HG03280 (cell line): ENCODE data around the gene AFF3.

Source experiments
- ATAC-seq: cut with Tn5 transposase; IDR thresholded peaks from one replicate; pipeline ENCODE4 v1.9.1; 2021; ENCODE audit warnings: mild to moderate bottlenecking, moderate library complexity; ENCODE audit not compliant: unreplicated experiment

Gene AFF3

DNA sequence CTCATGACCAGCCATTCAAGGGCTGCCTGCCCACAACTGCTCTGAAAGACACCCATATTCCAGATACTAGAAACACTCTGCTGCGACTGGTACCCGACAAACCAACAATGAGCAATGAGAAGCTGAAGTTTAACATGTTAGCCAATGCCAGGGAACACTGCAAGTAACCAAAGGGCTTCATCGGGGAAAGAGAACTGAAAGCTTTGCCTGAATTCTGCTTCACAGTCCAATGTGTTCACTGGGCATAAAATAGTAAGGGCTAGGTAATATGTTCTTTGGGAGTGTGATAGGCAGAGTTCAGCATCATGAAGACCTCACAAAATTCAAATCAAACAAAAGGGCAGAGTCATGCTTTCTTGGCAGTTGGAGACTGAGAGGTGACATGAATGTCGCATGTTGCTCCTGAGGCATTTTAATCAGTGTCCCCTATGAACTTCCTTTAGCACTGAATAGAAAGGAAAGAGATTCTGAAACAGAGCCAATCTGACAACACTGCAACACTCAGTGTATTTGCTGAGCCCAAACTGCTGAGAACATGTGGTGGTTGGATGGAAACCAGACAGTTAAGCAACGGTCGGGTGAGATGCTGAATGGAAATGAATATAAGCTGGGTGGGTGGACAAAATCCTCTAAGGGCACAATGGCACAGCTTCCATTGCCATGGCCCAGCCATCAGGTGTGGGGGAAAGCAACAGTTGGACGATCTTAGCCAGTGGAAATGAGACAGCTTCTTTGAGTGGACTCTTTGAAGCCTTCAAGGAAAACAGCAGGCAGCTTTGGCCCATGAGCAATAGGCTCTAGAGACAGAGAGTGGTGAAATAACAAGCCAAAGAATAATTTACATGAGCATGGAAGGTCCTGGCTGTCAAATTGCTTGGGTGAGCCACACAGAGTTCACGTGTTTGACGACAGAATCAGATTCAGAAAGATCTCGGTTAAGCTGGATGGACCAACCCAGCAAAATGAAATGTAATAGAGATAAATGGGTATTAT, 277.5 kb downstream of the AFF3 start:
- ATAC-seq: no peak

DNA sequence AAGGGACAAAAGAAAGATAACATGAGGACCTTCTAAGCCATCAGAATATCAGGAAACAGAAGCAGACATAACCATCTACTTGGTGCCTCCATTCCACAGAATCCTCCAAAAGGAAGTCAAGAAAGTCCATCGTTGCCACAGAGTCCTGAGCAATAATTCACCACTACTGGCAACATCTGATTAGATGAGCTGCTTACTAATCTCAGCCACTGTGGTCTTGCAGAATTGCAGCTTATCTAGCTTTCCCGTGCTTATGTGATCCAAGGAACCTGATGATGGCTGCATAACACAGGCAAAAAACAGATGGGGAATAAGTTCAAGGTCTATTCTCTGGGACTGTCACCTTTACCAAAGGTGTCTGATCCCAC, 278.5 kb downstream of the AFF3 start:
- no peak for ATAC-seq

DNA sequence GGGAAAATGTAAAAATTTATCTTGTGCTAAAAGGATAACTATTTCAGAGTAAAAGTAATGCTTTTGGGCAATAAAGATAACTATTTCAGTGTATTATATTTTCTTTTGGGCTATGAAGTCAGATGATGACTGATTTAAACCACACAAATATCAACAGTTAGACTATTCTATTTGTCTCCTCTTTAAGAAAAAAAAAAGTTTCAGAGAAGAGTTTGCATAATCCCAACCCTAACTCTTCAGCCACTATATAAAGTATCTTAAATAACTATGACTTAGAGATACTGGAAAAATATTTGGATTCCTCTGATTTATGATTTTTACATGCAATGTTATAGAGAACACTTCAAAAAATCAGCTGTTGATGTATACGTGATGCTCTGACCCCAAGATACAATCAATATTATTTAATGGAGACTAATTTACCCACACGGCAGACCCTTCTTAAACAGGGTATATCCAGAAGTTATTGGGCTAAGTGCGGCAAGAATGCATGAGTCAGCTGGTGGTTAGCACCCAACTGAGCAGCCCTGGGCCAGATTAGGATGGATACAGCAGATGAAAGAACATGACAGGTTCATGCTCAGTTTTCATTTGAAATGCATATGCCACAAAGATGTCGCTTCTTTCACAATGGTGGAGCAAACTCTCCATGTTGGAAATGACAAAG, 279.0 kb downstream of the AFF3 start:
- ATAC-seq: no peak

DNA sequence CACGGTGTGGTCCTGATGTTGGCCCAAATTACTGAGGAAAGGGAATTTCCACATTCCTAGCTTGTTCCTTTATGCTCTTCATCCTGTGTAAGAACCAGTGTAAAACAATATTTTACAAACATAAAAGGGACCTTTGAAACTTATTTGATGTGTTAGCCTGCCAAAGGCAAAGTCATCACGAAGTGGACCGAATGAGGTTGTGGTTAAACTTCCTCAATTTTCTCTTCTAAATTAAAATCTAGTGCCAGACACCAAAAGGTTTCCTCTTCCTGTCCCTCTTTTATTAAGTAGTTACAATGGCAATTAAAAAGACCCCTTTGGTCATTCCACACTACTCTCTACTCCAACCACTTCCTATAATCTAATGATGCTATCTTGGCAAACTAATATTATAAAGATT, 279.8 kb downstream of the AFF3 start:
- no peak for ATAC-seq

DNA sequence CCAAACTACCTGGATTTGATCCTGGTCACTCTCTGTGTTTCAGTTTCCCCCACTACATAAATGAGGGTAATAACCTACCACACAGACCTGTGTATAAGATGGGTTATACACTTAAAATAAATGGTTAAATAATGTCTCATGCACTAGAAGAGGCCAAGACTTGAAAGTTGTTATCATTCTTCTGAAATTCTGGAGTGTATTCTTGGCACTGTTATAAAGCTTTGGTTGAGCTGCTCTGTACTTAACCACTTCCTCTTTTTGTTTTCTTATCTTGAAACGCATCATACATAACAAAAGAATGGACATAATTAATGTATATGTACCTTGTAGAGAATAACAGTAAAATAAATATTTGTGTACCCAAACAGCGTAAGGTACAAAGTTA, 281.0 kb downstream of the AFF3 start:
- ATAC-seq: no peak

DNA sequence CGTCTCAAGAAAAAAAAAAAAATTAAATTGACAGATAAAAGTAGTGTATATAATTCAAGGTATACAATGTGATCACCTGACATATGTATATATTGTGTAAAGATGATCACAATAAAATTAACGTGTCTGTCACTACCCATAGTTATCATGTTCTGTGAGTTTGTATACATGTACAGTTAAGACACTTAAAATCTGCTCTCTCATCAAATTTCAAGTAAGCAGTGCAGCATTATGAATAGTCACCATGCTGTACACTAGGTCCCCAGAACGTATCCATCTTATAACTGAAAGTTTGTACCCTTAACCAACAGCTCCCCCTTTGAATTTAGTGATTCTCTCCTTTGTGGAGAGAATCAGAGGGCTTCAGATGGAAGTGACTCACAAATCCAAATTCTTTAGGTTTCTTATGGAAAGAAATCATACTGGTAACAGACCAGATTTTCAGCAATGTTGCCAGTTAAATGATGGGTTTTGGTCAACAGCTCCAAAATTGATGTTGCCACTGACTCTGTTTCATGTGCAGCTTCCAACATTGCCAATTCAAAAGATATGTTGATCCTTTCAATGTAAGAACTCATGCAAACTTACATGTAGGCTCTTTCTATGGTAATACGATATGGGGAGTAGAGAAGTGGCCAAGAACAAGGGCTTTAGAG, 281.5 kb downstream of the AFF3 start:
- no peak for ATAC-seq

DNA sequence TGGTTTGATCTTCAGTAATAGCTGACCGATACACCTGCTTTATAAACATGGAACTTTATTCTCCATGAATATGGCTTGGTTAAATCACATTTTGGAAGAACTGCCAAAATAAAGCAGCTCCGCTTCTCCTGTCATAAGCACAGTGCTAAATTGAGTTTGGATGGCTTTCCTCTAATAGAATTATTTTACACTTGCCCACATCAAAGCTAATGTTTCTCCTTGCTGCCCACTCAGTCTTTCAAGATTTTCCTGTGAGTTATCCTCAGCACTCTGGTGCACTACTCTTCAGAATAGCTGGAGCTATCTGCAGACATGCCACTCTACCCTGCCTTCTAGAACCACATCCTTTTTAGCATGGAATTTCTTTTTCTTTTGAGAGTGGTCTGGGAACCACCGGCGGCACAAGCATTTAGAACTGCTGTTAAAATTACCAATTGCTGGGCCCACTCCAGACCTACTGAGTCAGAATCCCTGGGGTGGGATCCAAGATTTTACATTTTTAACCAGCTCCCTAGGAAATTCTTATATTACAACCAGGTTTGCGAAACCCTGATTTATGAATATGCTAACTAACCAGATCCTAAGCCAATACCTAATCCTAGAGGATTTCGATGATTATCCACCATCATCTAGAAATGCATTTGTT, 283.3 kb downstream of the AFF3 start:
- no peak for ATAC-seq

DNA sequence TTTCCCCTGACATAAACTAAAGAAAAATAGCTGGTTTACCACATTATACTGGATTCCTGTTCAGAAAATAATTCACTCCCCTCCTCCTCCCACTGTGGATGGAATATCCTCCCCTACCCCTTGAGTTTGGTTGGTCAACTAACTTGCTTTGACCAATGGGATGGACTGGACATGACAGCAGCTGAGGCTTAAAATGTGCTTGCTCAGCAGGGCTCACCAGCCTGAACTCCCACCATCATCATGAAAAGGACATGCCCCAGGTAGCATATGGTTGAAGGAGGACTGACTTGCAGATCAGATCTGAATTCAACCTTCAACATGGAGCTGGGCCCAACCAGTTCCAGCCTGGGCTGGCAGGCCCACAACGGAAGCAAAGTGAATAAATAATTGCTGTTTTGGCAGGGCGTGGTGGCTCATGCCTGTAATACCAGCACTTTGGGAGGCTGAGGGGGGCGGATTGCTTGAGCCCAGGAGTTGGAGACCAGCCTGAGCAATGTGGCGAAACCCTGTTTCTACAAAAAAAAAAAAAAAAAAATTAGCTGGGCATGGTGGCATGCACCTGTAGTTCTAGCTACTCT, 284.4 kb downstream of the AFF3 start:
- no peak for ATAC-seq

DNA sequence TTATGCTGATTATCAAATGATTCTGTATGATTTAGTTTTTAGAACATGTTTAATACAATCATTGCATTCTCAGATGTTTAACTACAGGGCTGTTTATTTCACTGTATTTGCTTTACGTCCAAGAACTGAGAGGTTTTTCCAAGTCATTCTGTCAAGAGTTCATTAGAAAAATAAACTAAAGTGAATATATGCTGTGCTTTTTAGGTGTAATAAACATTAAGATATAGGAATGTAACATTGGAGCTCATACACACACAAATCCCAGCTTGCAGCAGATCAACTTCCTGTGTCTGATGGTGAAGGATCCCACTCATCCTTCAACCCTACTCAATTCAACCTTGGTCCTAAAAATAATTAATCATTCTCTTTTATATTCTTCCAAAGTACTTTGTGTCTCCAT, 285.0 kb downstream of the AFF3 start:
- no peak for ATAC-seq

DNA sequence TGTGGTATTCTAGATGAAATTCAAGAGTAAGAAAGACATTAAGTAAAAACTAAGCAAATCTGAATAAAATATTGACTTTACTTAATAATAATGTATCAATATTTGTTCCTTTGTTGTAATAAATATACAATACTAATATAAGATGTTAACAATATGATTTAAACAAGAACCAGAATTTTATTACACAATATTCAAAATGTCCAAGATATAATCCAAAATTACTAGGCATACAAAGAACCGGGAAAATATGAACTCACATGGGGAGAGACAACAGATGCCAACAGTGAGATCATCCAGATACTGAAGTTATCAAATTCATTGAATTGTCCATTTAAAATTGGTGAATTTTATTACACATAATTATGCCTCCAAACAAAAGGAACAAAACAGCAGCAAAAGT, 286.3 kb downstream of the AFF3 start:
- no peak for ATAC-seq

DNA sequence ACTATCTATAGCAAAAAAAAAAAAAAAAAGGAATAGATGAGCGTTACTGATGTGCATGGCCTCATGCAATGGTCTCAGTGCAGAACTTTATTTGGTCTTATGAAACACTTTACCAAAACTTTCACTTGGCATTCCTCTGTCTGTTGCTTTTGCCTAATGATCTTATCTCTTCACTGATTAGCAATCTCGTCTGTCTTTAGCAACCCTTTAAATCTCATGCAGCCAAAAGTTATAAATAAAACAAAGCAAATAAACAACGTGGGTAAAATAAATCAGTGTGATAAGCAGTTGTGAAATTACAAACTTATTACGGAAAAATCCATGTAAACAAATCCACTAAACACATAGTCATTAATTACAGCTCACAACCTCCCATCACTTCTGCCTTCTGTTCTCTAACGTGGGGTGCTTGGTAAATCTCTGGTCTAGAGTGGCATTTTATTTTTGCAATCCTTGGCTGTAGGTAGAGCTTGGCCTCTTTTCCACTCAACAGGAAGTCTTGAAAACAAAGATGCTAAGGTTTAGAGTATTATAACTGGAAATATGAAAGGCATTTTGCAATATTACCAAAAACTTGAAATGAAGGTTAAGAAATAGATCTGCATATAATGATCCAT, 288.0 kb downstream of the AFF3 start:
- no peak for ATAC-seq

DNA sequence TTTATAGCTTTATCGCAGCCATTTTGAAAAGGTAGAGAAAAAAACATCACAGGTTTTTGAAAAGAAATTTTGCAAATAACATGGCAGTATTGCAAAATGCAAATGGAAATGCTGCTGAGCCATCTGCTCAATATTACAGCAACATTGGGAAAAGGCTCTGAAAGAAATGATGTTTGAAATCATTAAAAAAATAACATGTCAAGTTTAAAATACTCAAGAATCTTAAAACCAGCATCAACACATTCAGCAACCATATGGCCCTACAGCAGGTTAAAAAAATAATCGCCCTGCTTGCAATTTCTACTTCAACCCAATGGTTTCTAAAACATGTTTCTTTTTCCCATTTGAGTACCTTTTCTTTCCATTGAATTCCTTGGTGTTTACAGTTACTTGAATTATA, 289.4 kb downstream of the AFF3 start:
- ATAC-seq: no peak

DNA sequence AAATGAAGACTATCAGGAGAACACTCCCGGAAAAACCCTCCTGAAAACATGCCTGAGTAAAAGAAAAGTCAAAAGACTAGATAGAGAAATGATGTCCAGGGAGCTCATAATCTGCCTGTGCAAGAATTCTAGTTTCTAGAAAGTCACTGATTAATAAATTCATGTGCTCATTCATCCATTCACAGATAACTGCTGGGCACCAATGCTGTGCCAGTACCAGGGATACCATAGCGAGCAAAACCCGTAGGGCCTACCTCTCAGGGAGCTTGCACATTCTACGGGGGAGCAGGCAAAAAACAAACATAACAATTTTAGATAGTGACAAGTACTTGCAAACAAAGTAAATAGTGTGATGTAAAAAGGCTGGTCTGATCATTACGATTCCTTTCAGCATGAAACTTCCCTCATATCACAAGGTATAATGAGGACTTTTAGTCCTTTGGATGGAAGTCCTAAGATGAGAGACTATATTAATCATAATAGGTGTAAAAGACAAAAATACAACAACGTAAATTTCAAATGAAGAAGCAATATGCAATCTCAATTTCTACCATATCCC, 289.9 kb downstream of the AFF3 start:
- no peak for ATAC-seq

DNA sequence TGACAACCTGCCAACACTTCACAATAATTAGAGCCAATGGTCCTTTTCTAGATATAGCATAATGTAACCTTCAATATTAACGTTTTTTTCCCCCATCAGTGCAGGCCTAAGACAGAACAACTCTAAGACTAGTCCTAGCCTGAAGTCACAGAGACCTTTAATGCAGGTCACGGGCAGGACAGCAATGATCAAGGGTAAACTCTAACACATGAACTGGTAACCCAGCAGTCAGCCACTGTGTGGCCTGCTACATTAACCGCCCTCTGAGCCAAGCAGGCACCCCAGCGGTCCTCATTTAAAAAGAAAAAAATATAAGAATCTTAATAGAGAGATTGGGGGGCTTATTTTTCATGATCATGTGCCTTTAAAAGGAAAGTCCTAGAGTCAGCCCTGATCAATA, 290.6 kb downstream of the AFF3 start:
- no peak for ATAC-seq

DNA sequence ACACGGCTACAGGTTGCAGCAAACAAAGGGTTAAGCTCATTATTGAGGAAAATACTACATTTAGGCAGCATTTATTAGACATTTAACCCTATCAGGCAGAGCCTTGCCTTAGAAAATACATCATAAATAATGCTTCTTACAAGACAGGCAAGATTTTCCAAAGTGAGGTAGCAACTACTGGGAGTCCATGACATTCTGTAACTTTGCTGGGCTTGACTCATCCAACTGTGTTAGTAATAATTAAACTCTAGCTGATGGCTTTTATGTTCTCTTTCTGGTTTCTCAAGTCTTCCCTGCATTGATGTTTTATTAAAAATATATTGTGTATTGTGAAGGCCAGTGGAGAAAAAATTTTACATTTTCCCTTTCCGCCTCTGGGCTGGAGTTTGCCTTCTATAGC, 291.3 kb downstream of the AFF3 start:
- ATAC-seq: no peak

DNA sequence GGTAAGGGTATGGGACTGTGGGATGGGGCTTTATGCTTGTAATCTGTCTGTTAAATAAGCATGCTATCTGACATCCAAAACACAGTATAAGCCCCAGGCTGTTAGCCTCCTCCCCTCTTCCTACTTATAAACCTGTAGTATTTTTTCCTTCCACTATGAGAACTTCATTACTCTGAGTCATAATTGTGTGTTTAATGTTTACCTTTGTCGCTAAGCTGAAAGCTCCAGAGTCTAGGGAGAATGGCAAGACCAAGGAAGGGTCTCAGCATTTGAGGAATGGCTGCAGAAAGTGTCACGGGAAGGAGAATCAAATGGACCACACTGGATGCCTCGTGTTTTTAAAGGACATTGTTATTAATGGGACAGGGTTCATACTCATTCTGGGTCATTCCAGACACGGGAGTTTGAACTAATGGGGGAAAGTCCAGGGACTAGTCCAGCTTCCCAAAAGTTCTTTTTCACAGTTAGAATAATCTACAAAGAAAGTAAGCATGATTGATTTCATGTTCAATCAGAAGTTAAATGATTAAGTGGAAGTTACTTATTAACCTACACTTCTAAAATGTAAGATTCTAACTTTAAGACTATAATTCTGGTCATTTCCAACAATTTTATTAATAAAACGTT, 292.2 kb downstream of the AFF3 start:
- ATAC-seq: no peak

DNA sequence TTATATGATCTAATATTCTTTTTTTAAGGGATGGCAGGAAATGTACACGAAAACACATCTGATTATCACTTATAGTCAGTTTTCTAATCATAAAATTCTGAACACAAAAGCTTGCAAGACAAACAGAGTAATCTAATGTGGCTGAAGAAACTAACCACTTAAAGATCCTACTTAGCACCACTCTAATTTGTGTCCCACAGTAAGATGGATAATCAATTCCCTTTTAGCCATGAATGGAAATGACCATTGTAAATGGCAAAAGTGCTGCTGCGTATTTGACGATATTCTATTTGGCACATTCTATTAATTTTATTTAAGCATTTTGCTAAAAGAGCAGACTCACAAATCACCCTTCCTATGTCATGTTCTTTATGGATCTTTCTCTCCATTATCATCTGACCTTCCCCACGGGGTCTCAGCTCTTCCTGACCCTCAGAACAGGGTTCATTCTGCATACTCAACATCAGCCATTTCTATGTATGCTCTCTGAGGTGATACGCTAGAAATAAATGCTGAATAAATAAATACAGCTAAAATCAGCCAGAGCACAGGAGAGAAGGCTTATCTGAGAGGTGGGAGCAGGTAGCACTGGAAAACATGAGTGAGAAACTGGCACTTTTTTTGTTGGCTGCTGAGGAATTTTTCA, 295.8 kb downstream of the AFF3 start:
- ATAC-seq: no peak

DNA sequence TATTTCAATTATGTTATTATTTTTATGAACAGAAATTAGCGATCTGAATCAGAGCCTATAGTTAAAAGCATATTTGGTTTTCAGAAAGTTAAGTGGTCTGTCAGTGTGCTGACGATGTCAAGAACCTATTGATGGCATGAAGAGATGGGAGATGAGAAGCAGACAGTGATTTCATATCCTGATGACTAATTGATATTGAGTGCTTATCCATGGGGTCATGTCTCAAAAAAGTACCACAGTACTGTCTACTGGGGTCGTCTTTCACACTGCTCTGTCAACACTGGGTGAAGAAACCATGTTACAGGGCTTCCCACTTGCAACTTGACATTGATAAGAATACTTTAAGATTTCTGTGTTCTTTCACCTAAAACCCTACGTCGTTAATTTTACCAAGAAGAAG, 297.1 kb downstream of the AFF3 start:
- no peak for ATAC-seq

DNA sequence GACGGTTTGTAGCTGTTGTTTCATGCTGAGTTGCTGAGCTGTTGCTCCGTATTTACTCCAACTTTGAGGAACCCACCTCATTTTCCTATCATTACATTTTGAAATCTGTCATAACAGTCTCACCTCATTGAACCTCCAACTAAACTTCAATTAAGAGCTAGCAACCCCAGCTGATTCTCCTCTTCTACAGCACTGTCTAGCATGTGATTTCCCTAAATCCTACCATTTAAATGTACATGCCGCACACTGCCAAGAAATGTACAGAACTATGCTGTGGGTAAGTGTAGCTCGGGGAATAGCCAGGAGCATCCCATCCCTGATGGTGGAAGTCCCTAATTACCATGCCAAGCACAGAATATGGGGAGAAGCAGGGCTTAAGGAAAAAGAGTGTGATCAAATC, 299.9 kb downstream of the AFF3 start:
- no peak for ATAC-seq
